Activated naive CD8-positive, alpha-beta T cell treated with anti-CD3 and anti-CD28 coated beads, Interleukin-2, amount 50 U/mL, for 16 hours (primary cell): ENCODE data around the gene OR1F1.
A peak's percentile ranks its signal among the peaks of the same experiment; 100 is the strongest.
"Not testable (repeated sequence)": the region's sequence is repeated elsewhere in the genome, so short reads cannot be mapped to it uniquely, and the experiment has no call there.

Experiments
- DNase-seq: peaks from one replicate; pipeline ENCODE4 v3.0.0-alpha.2; 2020; ENCODE audit warnings: low read depth, low spot score

Gene OR1F1

DNA sequence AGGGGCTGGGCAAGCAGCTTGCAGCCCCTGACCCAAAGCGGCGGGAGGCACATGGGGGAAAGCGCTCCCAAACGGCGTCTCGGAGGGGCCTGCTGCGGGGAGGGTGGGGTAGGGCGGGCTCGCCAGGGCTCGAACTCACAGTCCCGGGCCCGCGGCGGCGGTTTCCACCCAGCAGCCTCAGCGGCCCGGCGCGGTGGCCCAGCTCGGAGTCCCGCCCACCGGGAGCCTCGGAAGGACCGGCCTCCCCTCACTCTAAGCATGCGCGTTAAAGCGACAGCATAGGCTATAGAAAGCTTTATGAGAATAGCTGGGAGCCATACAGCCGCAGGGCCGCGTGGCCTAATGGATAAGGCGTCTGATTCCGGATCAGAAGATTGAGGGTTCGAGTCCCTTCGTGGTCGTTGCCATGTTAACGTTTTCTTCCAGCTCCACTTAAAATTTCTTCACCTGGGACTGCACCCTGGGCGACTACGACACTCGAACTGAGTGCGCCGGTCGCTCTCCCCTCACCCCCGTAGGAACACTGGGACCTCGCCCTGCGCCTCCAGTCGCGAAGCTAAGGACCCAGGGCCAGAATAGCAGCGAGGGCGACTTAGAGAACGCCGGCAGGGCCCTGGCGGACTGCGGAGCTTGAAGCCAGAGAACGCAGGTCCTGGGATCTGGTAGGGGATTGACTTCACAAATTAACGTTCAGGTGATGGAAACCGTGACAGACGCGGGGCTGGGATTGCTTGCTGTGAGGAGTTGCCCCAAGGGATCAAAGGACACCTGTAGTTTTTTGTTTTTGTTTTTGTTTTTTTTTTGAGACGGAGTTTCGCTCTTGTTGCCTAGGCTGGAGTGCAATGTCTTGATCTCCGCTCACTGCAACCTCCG, 37.4 kb upstream of the OR1F1 start:
- DNase-seq = peak; percentile 93

DNA sequence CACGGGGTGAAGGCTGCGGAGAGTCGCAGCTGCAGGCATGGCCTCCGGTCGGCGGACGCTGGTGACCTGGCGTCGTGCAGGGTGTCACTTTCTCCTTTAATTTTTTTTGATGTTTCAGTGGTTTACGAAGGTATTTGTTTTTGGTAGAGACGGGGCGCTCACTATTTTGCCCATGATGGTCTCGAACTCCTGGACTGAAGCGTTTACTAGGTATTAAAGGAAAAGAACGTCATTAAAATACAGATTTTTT, 36.1 kb upstream of the OR1F1 start:
- DNase-seq = no peak

DNA sequence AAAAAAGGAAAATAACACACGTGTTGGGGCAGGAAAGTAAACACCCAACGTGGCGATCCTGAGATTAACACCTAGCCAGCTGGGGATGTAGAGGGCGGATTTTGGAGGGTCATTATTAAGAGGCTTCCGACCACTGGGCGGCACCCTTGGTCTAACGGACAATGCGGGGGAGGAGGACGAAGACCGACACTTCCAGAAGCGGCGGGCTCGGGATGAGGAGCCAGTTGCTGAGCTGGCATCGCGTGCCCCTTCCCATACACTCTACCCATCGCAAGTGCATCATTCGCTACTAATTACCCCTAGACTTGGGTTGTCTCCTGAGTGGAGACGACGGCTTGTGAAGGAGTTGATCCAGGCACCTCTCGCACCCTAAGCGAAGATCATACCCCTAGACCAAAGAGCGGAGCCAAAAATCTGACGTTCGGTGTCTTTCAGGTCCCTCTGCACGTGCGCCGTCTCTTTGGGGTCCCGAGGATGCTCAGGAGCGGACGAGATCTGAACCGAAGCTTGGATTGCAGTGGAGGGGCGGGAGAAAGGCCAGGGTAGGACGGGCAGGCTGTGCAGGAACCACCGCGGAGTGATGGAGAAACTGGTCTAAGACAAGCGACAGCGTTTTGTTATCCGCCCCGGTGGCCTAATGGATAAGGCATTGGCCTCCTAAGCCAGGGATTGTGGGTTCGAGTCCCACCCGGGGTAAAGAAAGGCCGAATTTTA, 35.6 kb upstream of the OR1F1 start:
- DNase-seq = peak; percentile 63

DNA sequence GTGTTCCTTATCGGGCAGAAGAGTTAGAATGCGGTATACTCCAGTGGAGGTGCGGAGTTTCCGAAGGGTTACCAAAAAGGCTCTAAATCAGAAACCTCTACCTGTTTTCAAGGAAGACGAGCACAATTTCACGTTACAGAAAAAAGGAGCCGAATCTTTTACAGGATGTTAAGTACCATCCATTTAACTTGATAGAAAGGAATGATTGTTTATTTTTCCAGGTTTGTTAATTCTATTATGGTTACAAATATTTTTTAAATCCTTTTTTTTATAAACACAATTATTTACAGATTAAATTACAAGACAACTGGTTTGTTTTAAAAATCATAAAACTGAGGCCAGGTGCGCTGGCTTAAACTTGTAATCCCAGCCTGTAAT, 35.0 kb upstream of the OR1F1 start:
- no peak for DNase-seq

DNA sequence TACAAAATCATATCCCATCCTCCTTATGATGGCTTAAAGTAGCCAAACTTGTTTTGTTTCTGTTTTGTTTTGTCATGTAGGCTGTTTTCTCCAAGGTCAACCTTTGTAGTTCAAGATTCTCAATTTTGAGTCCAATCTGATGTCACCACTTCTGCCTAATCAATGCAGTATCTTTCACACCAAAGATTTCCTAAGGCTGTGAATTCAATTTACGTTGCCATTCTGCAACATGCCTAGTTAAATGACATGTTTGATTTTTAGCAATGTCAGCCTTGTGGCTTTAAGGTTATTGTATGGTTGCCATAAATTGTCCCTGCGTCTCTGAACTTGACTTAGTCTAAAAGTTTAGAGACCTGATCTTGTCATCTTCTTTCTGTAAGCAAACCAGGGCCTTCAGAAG, 32.8 kb upstream of the OR1F1 start:
- DNase-seq = no peak

DNA sequence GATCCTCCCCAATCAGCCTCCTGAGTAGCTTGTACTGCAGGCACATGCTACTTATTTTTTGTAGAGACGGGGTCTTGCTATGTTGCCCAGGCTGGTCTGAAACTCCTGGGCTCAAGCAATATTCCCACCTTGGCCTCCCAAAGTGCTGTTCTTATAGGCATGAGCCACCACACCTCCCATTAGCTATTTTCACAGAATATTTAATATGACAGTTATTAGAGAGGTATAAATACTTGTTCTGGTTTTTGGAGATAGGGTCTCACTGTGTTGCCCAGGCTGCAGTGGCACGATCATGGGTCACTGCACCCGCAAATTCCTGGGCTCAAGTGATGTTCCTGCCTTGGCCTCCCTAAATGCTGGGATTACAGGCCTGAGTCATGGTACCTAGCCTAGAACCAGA, 32.0 kb upstream of the OR1F1 start:
- no peak for DNase-seq

DNA sequence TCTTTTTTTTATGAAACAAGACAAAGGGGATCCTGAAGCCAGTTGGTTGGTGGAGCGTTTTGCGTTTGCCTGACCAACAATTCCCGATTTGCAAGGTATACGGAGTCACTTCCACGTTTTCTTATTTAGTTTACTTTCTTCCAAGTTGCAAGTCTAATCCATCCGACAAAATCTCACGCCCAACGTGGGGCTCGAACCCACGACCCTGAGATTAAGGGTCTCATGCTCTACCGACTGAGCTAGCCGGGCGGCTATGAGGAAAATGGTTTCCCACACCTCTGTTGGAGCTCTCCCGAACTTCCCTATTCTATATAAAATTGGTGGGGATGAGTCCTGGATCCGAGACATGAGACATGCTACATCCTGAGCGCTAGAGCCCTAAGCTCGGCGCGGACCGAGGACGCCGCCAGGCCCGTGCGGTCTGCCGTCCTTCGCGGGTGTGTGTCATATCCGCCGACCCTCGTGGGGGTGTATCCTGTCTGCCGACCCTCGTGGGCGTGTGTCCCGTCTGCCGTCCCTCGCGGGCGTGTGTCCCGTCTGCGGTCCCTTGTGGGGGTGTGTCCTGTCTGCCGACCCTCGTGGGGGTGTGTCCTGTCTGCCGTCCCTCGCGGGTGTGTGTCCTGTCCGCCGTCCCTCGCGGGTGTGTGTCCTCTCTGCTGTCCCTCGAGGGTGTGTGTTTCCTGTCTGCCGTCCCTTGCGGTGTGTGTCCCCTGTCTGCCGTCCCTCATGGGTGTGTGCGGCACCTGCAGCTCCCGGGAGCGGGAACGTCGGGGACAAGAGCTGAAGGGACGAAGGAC, 30.6 kb upstream of the OR1F1 start:
- DNase-seq = no peak

DNA sequence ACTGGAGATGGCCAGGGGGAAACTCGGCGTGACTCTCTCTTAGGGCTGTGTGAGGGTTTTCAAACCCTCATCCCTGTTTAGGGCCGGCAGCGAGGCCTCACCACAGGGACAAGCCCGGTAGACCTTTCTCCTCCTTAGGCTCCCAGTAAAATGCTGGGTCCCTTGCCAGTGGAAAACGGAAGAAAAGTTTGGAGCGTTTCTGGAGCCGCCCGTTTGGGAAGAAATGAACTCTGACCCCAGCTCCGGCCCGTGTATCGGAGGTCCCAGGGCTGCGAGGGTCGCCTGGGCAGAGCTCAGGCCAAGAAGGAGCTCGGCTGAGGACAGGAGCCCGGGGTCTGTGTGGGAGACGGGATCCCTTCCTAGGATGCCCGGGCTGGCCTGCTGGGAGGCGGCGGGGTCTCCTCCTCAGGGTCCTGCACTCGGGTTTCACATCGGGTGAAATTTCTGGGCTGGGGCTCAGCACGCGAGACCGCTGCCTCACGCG, 29.9 kb upstream of the OR1F1 start:
- no peak for DNase-seq

DNA sequence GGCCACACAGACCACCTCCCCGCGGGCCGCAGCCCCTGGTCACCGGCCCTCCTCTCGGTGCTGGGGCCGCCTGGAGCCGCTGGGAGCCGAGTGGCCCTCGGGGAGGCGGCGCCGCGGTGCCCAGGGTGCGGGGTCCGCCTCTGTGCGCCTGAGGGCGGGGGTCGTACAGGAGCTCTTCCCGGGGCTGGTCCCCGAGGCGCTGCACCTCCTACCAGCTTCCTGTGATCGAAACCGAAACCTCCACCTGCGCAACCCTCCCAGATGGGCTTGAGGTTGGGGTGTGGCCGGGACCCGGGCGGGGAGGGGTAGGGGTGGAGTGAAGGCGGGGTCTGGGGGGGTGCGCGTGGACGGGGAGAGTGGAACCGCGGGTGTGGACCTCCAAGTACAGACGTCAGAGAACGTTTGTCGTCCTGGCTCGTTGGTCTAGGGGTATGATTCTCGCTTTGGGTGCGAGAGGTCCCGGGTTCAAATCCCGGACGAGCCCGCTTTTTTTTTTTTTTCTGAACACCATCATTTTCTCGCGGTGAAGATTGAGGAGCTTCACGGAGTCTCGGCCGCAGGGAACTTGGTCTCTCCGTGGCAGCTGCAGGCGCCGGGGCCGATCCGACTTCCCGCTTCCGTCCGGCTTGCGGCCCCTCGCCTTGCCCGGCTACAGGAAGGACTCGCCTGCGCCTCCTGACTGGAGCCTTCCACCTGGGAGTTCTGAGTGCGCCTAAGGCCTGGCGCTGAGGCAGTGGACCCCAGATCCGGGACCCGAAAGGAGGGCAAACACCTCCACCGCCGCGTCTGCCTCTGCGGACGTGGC, 29.3 kb upstream of the OR1F1 start:
- DNase-seq = peak; percentile 70

DNA sequence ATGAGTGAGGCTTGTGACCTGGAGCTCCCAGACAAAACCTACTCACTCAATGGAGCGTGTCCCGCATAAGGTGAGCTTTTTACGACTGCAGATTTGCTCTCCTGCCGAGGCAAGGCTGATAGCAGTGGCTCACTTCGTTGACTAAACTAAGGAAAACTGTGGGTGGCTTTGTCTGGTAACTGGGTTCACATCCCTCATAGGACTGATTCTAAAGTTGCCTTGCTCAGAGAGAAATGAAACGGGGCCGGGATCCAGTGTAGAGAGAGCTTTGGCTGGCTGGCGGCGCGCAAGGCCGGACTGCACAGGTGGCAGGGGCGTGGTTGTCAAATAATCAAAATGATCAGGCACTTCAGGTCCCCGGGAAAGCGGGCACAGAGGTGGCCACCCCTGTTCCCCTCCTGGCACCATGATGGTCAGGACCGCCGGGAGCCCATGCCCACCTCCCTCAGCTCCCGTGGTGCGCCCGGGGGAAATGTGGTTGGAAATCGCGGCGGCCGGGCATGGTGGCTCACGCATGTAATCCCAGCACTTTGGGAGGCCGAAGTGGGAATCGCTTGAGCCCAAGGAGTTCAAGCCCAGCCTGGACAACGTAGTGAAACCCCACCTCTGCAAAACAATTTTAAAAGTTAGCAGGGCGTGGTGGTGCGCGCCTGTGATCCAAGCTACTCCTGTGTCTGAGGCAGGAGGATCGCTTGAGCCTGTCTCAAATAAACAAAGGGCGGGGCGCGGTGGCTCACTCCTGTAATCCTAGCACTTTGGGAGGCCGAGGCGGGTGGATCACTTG, 26.6 kb upstream of the OR1F1 start:
- DNase-seq = no peak

DNA sequence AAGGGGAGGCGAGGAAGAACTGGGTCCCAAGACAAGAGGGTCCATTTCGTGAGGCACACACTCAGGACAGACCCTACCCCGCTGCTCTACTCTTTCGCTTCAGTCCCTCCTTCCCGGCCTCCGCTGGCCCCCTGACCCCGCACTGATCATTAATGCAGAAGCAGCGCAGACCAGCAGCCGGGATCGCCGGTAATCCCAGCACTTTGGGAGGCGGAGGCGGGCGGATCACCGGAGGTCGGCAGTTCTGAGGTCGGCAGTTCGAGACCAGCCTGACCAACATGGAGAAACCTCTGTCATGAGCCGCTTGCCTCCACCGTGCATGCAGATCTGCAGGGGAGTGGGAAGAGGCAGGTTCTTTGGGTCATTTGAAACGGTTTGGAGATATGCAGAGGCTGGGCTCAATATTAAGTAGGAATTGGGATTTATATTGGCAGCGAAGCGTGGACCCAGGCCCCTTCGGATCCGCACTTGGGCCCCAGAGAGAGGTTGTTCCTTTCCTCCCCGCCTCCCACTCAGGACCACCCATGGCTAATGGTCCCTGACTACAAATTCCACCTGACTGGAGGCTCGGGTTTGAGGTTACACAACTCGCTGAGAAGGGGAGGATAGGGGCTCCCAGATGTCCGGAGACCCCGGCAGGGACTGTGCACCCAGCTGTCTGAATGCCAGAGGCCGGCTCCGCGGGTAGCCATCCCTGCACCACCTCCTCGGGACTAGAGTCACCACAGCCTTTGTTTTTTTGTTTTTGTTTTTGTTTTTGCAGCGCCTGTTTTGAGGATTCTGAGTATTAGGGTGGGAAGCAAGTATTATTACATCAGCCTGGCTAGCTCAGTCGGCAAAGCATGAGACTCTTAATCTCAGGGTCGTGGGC, 23.6 kb upstream of the OR1F1 start:
- no peak for DNase-seq

DNA sequence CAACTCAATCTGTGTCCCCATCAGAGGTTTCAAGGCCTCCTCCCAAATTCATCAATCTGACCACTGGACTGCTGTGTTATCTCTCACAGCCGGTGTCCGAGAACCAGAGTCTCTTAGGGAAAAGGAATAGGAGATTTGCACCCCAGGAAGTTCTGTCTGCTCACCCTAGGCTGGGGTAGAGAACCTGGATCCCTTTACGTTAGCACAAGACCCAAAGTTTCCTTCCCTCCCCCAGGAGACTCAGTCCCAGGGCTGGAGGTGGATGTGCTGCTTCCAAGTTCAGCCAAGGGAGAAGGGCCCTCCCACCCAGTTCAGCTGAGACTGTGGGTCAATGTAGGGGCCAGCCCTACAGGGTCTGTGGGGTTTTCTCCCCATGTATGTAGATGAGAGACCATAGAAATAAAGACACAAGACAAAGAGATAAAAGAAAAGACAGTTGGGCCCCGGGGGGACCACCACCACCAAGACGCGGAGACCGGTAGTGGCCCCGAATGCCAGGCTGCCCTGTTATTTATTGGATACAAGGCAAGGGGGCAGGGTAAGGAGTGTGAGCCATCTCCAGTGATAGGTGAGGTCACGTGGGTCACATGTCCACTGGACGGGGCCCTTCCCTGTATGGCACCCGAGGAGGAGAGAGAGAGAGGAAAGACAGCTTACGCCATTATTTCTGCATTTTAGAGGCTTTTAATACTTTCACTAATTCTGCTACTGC, 22.7 kb upstream of the OR1F1 start:
- no peak for DNase-seq

DNA sequence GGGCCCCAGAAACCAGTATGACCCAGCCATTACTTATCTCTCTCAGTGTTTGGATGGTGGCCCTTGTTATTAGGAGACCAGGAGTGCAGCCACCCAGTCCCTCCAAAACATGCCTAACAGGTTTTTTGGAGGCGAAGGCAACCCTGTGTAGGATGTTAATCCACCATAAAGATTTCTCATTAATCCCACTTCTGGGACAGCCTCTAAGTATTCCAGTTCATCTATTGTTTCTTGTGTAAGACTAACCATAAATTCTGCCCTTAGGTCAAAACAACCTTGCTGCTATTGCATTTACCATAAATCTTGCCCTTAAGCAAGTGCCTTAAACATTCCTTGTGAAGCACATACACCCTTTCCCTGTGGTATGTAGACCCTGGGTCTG, 21.5 kb upstream of the OR1F1 start:
- DNase-seq = no peak

DNA sequence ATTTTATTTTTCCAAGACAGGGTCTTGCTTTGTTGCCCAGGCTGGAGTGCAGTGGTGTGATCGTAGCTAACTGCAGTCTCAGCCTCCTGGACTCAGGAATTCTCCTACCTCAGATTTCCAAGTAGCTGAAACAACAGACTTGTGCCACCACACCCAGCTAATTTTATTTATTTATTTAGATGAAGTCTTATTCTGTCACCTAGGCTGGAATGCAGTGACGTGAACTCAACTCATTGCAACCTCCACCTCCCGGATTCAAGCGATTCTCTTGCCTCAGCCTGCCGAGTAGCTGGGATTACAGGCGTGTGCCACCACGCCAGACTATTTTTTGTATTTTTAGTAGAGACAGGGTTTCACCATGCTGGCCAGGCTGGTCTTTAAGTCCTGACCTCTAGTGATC, 19.3 kb upstream of the OR1F1 start:
- DNase-seq = not testable (repeated sequence)

DNA sequence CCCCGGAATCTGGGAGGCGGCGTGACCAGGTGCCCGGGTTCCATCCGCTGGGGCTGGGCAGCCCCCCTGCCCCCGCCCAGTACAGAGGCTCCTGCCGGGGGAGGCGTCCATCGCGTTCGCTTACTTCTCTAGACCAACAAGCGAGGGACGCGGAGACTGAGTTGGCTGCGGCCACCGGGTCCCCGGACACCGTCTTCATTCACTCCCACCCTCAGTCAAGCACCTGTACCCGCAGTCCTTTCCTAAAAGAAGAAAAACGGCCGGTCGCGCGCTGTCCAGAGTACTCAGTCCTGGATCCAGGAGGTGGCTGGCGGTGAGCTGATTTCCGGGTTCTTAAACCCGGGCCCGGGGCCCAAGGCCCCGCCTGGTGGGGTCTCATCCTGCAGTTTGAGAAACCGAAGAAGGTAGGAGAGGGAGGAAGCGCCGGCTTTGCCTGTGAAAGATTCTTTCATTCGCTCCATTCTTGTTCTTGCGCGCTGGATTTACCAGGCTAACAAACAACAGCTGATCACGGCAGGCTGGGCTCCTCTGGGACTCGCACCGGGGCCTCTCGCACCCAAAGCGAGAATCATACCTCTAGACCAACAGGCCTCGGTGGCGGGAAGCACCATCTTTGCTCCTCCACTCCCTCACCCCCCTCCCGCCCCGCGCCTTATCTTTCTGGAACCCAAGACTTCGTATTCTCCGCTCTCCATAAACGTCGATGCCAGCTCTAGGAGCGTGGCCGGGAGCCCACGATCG, 17.4 kb upstream of the OR1F1 start:
- no peak for DNase-seq

DNA sequence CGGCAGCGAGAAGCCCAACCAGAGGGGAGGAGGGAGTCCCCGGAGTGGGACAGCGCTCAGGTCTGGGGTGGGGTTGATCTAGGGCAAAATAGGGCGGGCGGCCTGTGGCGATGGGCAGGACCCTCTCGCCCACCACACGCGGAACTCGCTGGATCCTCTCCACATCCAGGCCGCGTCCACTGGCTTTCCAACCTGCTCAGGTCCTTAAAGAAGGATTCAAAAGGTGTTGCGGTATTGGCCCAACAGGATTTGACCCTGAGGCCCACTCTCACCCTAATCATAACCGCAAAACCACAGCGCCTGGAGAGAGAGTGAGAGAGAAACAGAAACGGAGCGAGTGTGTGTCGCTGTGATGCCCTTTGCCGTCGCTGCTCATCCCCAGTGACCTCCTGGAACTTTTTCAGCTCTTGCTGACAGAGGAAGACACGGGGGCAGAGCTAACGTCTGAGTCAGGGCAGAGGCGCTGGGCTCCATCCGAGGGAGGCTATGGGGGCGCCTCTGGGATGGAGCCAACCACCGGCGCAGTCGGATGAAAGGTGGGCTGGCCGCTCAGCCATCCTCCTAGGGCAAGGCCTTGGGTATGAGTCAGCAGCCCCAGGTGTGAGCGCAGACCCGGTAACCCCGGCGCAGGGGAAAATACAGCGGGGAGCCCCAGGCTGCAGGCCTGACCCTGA, 16.7 kb upstream of the OR1F1 start:
- no peak for DNase-seq

DNA sequence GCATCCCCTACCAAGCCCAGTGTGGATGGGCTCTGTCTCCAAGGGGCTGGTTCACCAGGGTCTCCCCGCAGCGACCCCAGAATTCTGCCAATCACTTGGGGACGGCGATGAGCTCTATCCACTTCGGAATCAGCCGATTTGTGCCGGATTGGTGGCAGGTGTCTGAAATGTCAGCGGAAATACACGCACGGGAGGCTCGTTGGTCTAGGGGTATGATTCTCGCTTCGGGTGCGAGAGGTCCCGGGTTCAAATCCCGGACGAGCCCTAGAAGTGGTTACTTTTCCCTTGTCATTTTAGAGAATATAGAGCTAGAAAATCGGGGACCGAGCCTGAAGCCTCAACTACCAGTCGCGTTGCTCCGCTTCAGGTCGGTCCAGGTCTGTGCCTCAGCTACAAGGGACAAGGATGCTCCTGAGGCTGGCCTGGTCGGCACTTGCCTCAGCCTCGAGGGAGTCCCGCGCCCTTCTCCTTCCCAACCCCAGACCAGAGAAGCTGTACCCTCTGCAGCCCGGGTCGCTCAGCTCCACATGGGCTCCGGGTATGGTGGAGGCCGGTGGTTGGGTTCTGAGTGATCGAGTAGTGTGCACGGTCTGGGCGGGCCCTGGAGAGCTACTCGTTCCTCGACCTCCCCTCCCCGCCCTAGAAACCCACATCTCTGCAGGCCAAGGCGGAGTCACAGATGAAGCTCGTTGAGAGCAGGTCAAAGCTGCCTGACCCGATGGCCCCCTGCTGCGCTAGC, 16.0 kb upstream of the OR1F1 start:
- no peak for DNase-seq
